ENCODE data around the gene CHTF8.

Gene CHTF8

GRCh38 chr16:69095193-69095592 lies 37.2 kb downstream of the CHTF8 start:
- no peak for TF ChIP-seq CTCF (IDR thresholded peaks at IDR 0.05)

GRCh38 chr16:69094501-69094900 lies 37.9 kb downstream of the CHTF8 start:
- TF ChIP-seq CTCF (IDR thresholded peaks at IDR 0.05) = no peak

GRCh38 chr16:69093974-69094373 lies 38.4 kb downstream of the CHTF8 start:
- no peak for TF ChIP-seq CTCF (IDR thresholded peaks at IDR 0.05)

GRCh38 chr16:69089091-69089910 lies 43.1 kb downstream of the CHTF8 start:
- TF ChIP-seq CTCF (IDR thresholded peaks at IDR 0.05) = no peak

- no peak for TF ChIP-seq CTCF (IDR thresholded peaks at IDR 0.05)
Observed at GRCh38 chr16:69088684-69089083, 43.7 kb downstream of the CHTF8 start.

- TF ChIP-seq CTCF (IDR thresholded peaks at IDR 0.05) = no peak
Observed at GRCh38 chr16:69087161-69087581, 45.2 kb downstream of the CHTF8 start.

GRCh38 chr16:69085032-69085695 lies 47.2 kb downstream of the CHTF8 start:
- no peak for TF ChIP-seq CTCF (IDR thresholded peaks at IDR 0.05)
